ENCODE results near the gene RFX1.

The RFX1 gene

DNA sequence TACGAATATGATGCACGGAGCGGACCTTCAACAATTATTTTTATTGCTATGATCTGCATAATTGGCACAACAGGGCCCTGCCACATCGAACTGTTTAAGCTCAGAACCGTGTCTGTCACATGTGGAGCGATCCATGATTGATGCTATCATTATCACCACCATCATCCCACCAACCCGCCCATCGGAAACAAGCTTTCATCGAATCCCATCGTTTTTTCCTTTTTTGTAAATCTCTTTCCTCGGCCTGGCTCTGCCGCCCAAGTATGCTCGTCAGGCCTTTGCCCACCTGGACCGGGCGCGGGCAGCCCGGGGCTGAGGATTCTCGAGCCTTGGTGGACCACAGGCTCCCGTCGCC is 54.3 kb downstream of the RFX1 start:
- TF ChIP-seq GATA1 (IDR thresholded peaks at IDR 0.05; ENCODE audit: low read depth, low read length) (no peak), POLR2A (IDR thresholded peaks at IDR 0.05; ENCODE audit: low read length) (no peak)

DNA sequence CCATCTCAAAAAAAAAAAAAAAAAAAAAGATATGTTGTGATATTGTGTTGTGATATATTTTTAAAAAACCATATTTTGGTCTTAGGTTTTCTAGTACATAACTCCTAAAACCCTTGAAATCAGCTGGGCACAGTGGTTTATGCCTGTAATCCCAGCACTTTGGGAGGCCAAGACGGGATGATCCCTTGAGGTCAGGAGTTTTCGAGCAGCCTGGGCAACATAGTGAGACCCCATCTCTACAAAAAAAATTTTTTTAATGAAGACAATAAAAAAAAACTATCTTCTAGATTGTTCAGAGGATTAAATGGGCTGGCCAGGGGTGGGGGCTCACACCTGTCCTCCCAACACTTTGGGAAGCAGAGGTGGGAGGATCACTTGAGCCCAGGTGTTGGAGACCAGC is 55.1 kb downstream of the RFX1 start:
- TF ChIP-seq GATA1 (IDR thresholded peaks at IDR 0.05; ENCODE audit: low read depth, low read length) (no peak), POLR2A (IDR thresholded peaks at IDR 0.05; ENCODE audit: low read length) (no peak)
- no peak for DNase-seq

More for the DNA sequence above, 54.3 kb downstream of the RFX1 start:
- no peak for DNase-seq

DNA sequence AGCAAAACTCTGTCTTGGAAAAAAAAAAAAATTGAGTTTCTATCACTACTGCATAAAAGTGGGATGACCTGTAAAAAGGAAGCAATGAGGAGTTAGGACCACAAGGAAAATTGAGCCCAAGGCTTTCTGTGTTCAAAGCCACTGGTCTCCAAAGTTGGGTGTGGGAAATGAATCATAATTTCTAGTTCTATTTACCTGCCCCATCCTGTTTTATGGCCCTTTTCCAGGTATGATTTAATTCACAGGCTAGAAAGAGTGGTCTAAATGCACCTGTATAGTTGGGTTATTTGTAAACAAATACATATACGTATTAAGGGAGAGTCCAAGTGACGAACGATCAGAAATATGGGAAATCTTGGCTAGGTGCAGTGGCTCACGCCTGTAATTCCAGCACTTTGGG is 59.7 kb downstream of the RFX1 start:
- TF ChIP-seq POLR2A (IDR thresholded peaks at IDR 0.05; ENCODE audit: low read length), result no peak
- no peak for TF ChIP-seq GATA1 (IDR thresholded peaks at IDR 0.05; ENCODE audit: low read depth, low read length)
- DNase-seq, result no peak

DNA sequence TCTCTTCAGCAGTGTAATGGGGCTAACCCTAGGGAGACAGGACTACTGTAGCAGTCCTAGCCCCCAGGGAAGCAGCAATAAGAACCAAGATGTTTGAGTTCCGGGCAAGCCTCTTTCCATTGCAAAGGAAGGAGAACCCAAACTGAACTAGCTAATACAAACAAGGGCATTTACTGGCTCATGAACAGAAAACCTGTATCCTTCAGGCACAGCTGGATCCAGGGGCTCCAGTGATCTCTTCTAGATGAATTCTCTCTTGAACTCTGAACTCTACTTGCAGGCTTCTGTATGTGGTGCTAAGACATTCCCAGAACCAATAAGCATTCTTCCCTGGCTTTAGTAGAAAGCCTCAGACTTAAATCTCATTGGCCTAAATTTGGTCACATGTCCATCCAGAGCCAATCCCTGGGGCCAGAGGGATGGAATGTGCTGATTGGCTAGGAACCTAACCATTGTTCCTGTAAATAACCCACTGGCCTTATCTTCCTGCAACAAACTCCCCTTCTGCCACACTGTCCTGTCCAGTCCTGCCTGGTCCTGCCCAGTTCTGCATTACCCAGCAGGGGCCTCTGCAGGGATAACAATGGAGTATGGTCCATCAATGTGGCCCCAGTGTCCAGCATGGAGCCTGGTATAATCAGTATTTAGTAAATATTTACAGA is 64.0 kb downstream of the RFX1 start:
- no peak for TF ChIP-seq POLR2A (IDR thresholded peaks at IDR 0.05; ENCODE audit: low read length)
- TF ChIP-seq GATA1 (IDR thresholded peaks at IDR 0.05; ENCODE audit: low read depth, low read length), result no peak
- DNase-seq, result peak in 1 of 2 experiments; percentile 27

DNA sequence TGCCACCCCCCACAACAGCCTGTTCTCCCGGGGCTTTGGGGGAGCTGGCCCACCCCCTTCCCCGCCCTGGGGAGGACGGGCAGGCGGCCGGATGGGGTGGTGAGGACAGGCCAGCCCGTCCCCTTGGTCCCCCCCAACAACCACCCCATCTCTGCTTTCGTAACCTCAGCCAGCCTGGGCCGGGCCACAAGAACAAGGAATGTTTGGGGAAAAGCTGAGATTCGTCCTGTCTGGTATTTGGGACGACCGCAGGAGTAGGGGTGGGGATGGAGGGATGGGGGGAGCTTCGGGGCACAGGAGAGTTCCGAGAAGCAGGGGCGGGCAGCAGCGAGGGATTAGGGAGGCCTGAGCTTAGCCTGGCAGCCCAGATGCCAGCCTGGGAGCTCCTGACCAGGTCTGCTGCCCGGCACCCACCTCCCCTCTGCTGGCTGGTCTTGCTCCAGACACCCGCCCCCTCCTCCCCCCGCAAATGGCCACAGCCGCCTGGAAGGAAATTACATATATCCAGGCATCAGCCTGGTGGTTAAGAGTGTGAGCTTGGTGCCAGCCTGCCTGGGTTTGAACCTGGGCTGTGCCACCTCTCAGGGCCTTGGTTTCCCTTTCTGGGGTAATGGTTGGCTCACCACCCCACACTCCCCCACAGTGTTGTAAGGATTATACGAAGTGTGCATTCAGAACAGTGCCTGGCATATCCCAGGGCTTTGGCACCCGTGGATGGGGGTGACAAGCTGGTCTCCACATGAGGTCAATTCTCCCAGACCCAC is 67.6 kb downstream of the RFX1 start, which contains the start of gene PODNL1:
Gene PODNL1, minus strand, starts transcription at position 117 of the 764 bp plus-strand sequence. CDS start 236 bp downstream, outside the sequence.
- no peak for DNase-seq
- no peak for TF ChIP-seq POLR2A (IDR thresholded peaks at IDR 0.05; ENCODE audit: low read length)
- TF ChIP-seq GATA1 (IDR thresholded peaks at IDR 0.05; ENCODE audit: low read depth, low read length), result no peak

DNA sequence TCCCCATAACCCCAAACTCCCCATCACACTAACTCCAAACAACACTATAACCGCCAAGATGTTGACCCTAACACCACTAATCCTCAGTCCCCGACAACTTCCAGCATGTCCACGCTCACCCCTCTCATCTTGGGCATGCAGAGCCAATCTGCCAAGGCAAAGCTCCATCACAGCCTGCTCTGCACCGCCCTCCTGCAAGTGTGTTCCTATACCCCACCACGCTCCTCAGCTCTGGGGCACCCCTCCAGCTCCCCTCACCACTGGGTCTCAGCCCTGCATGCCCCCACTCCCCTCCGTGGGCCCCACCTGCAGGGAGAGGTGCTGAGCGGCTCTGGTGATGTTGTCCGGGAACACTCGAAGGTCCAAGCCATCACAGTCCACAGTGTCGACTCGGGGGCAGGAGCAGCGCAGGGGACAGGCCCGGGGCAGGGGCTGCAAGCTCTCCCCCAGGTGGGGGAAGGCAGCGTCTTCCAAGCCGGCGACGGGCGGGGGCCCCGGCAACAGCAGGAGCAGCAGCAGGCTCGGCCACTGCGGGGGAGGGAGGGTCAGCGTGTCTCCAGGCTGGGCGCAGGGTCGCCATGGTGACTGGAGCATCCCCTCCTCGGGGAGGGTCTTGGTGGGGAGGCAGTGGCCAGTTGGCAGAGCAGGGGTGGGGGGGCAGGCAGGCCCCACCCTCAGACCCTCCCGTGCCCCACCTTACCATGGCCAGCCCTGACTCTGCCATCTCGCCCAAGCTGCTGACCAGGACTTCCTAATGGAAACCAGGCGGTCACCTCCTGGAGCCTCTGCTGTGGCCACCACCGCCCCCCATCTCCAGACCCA is 68.4 kb downstream of the RFX1 start:
- DNase-seq, result no peak
- no peak for TF ChIP-seq GATA1 (IDR thresholded peaks at IDR 0.05; ENCODE audit: low read depth, low read length)
- TF ChIP-seq POLR2A (IDR thresholded peaks at IDR 0.05; ENCODE audit: low read length), result no peak

DNA sequence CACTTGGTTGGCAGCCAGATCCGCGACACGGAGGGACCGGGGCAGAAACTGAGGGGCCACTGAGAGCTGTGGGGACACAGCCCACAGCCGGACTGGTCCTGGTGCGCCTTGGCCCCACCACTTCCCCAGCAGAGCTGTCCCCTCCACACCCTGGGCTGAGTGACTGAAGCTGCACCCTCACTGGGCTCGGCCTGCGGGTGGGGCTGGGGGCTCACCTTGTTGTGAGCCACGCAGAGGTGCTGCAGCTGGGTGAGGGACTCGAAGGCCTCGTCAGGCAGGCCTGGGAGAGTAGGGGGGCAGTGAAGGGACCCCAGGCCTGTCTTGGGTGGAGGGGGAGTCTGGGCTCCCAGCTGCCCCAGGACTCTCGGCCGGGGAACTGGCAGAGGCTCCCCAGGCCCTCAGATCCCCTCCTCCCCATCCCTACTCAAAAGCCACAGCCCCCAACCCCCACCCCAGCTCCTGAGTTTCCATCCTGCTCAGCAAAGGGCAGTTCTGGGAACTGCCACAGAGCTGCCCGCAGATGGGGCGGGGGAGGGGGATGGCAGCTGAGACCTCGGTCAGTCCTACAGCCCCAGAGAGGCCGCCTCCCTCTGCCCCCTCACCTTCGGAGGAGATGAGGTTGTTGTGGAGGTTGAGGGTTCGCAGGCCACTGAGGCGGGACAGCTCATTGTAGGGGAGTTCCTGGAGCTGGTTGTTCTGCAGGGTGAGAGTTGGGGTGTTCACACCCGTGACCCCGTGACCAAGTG is 70.2 kb downstream of the RFX1 start:
- TF ChIP-seq POLR2A (IDR thresholded peaks at IDR 0.05; ENCODE audit: low read length) (no peak), GATA1 (IDR thresholded peaks at IDR 0.05; ENCODE audit: low read depth, low read length) (no peak)
- DNase-seq, result no peak

DNA sequence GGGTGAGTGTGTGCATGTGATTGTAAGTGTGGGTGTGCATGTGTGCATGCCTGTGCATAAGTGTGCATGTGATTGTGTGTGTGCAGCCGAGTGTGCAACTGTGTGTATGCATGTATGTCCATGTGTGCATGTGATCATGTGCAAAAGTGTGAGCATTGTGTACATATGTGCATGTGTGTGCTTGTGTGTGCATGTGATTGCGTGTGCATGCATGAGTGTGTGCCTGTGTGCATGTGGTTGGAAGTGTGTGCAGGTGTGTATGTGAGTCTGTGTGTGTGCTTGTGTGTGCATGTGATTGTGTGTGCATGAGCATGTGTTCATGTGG is 71.4 kb downstream of the RFX1 start:
- no peak for TF ChIP-seq POLR2A (IDR thresholded peaks at IDR 0.05; ENCODE audit: low read length)
- no peak for TF ChIP-seq GATA1 (IDR thresholded peaks at IDR 0.05; ENCODE audit: low read depth, low read length)
- no peak for DNase-seq

DNA sequence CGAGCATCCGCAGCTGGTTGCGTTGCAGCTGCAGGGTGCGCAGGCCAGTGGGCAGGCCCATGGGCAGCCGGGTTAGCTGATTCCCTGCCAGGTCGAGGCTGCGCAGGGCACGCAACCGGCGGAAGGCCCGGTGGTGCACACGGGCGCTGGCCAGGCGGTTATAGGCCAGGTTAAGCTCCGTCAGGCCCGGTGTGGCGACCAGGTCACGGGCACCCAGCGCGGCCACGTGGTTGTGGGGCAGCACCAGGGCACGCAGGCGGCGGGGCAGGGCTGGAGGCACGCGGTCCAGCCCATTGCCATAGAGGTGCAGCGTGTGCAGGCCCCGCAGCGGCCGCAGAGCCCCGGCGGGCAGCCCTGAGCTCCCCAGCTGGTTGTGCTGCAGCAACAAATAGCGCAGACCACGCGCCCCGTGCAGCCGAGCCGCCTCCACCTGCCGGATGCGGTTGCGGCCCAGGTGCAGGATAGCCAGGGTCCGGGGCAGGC is 73.2 kb downstream of the RFX1 start:
- TF ChIP-seq GATA1 (IDR thresholded peaks at IDR 0.05; ENCODE audit: low read depth, low read length) (no peak), POLR2A (IDR thresholded peaks at IDR 0.05; ENCODE audit: low read length) (no peak)

DNA sequence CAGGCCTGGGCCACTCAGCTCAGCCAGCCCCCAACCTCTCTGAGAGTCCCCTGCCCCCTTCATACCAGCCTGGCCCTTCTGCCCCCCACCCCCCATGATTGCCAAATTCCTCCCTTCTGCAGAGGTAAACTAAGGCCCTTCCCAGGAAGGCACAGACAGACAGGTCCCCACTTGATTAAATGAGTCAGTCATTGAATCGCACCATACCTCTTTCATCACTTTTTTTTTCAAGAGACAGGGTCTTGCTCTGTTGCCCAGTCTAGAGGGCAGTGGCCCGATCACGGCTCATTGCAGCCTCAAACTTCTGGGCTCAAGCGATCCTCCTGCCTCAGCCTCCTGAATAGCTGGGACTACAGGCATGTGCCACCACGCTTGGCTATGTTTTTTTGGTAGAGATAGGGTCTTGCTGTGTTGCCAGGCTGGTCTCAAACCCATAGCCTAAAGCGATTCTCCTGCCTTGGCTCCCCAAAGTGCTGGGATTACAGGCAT is 73.9 kb downstream of the RFX1 start:
- no peak for DNase-seq
- no peak for TF ChIP-seq POLR2A (IDR thresholded peaks at IDR 0.05; ENCODE audit: low read length)
- TF ChIP-seq GATA1 (IDR thresholded peaks at IDR 0.05; ENCODE audit: low read depth, low read length), result no peak

More for the DNA sequence above, 73.2 kb downstream of the RFX1 start:
- no peak for DNase-seq

DNA sequence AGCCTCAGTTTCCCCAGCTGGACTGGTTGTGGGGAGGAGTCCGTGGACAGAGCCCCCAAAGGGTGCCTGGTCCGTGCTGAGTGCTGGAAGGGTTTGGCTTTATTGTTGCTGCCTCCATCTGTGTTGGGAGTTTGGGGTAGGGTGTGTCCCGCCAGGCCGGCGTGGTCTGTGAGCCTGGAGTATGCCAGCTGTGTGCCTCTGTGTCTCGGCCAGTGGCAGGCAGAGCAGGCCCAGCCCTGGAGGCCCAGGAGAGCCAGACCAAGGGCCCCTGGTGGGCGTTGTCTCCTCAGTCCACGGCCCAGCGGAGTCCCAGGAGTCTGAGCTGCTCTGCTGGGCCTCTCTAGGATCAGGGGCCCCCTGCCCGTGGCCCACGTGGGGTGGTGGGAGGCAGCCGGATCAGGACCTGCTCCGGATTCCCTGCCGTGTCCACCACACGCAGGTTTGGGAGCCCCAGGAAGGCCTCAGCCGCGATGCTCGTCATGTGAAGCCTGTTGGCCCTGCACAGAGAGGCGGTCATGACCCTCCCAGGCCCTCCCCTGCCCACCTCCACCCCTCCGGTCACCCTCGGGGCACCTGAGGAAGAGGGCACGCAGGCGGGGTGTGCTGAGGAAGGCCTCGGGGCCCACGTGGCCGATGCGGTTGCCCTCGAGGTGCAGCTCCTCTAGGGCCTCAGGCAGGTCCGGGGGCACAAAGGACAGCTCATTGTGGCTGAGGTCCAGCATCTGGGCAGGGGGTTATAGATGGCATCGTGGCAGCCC is 74.5 kb downstream of the RFX1 start:
- no peak for TF ChIP-seq GATA1 (IDR thresholded peaks at IDR 0.05; ENCODE audit: low read depth, low read length)
- no peak for TF ChIP-seq POLR2A (IDR thresholded peaks at IDR 0.05; ENCODE audit: low read length)
- DNase-seq, result no peak

DNA sequence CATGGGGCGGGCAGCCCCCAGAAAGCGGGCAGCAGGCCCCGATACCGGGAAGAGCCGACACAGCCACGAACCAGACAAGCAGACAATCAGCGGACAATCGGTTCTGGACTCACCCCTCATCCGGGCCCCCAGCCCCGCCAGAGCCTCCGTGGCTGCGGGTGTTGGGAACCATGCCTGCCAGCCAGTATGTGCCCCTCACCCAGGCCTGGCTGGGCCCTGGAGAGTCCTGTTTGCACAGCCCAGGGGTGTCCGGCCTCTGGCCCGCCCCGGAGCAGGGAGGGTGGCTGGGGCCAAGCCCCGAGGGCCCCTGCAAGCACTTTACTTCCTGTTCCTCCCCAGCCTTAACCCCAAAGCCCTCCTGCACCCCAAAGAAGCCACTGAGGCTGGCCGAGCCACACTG is 75.7 kb downstream of the RFX1 start:
- TF ChIP-seq POLR2A (IDR thresholded peaks at IDR 0.05; ENCODE audit: low read length) (no peak), GATA1 (IDR thresholded peaks at IDR 0.05; ENCODE audit: low read depth, low read length) (no peak)
- no peak for DNase-seq

DNA sequence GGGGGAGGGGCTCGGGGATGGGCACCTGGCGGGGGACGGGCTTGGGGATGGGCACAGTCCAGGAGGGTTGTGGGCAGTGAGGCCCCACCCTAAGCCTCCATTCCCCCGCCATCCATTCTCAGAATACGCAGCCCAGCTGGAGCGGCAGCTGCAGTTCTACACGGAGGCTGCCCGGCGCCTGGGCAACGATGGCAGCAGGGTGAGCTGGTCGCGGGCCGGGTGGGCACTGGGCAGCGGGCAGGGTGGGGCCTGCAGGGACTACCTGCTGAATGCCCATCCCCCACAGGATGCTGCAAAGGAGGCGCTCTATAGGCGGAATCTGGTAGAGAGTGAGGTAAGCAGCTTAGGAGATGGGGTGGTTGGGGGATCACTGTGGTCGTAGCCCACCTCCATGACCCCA is 76.2 kb downstream of the RFX1 start:
- TF ChIP-seq GATA1 (IDR thresholded peaks at IDR 0.05; ENCODE audit: low read depth, low read length), result no peak
- no peak for TF ChIP-seq POLR2A (IDR thresholded peaks at IDR 0.05; ENCODE audit: low read length)
- DNase-seq, result no peak

All from erythroblast (primary cell).